ENCODE results near the gene PLXNA4.

Gene PLXNA4

DNA sequence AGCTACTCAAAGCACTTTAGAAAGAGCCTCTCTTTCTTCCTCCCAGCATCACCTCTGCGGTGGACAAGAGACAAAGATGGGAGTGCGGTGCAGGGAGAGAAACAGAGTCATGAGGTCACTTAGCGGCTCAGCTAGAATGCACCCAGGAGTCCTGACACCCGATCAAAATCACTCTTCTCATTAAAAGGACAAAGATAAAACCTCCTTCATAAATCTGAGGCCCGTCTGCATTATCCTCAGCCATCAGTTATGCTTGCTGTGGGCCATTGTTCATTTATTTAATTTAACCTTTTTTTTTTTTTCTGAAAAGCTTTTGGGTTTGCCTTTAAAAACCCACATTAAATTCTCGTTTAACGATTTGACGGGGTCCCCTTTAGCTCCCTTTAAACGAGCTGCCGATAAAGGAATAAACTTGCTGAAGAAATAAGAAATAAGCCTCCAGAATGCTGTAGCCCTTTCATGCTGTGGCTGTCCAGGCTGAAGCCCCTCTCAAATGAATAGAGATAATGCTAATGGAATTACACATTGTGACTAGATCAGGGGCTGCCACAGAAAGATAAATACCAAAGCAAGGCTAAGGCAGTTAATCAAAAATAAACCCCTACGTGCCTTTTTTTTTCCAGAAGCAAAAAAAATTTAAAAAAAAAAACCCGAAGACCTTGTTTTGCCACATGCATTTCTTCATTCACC lies 16.1 kb upstream of the PLXNA4 start:
- no peak for DNase-seq

GRCh38 chr7:132590162-132590561 lies 13.9 kb upstream of the PLXNA4 start:
- DNase-seq: no peak

GRCh38 chr7:132588596-132588995 lies 12.3 kb upstream of the PLXNA4 start:
- no peak for DNase-seq

DNA sequence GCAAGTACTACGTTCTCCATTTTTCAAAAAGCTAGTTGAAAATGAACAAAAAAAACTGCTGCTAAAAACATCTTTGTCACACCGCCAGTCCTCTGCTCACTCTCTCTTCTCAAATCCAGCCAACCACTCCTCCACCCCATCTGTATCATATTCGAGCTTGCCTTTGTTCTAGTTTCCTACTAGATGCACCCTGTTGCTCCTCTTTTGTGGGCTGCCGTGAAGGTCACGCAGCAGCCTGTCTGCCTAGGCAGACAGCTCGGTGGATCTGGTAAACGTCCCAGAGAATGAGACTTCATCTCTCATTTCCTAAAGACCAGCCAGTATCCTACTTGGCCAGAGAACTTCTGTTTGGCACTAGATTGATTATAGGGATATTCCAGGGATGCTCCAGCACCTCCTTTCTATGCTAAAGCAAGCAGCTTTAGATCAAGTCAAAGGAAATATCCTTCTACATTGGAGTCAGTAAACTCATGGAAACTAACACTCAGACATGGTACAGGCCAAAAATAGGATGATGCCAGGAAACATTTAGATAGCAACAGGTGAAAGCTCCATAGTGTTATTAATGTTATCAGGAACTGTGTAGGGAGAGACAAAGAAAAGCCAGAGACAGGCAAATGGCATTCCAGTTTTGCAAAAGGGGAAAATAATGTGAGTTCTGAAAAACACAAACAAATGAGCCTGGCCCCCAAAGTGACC lies 8.7 kb upstream of the PLXNA4 start:
- no peak for DNase-seq

DNA sequence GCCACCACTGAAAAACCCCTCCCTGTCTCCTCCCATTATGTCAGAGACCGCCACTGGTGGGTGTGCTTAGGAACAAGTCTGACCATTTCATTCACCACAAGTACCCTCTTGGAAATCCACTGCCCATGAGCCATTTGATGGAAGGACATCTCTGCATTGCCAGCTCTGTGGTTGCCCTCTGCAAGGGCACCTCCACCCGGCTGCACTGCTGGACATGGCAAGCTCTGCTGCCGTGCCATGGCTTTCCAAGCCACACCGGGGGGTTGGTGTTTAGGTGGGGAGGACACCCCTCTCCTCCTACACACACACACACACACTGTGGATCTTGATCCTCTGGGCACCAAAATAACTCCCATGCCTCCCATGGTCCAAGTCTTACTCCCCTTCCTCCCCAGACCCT lies 5.2 kb upstream of the PLXNA4 start:
- DNase-seq: no peak

DNA sequence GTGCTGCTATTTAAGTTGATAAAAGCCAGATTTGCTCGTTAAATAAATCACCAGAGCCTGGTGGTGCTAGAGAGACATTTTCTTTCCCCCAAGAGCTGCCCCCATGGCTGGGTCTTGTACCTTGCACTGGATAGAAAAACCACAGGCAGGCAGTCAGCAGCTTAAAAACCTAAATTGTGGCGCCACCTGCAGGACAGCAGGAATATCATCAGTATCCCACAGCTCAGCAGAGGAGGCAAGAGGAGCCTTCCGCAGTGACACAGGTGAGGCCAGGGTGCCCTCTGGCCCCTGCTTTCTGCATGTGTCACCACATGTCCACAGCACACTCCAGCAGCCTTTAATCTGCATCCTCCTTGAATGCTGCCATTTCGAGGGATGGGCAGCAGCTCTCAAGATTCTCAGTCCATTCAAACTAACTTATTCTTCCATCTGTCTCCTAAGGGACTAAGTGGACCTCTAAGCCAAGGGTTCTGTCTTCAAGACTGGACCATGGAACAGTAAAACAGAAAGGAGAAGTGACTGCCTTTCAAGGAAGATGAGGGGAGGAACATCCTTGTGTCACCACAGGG lies 4.5 kb upstream of the PLXNA4 start:
- DNase-seq: peak; percentile 34 to 51

GRCh38 chr7:132580277-132580676 lies 4.0 kb upstream of the PLXNA4 start:
- no peak for DNase-seq

DNA sequence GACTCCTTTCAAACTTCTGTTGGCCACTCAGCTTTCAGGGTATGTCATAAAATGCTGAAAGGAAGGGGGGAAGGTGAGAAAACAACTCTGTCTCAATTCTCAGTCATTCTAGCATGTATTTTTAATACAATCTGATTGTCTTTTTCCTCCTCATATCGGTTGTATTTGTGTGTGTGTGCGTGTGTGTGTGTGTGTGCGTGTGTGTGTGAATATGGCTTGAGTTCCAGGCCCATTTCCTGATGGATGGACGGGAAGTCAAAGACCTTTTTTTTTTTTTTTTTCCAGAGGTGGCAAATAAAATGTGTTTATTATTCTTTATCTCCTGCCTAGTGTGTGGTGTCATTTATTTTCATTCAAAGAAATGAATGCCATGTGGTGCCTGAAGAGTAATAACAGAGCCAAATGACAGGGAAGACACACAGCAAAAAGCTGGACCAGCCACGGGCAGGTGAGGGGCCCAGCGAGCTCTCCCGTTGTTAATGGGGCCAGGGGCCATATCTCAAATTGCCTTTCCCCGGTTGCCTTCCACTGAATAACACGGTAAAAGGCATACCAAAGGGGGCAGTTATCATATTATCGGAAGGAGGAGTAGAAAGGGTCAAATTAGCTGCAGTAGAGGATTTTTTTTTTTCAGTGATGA lies 3.1 kb upstream of the PLXNA4 start:
- no peak for DNase-seq

DNA sequence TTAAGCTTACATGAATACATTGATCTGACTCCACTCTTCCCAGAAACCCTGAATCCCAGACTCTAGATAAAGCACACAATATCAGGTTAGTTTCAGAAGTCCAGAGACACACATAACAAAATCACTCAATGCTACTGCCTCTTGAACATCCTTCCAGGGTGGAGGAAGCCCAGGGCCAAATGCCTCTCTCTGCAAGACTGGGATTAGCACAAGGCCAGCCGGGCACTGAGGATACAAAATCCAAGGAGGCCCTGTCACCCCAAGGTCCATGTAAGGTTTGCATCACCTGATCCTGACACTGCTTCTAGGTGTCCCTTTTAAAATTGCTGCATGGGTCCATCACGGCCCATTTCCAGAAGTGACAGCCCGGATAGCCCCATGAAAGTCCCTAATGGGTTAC lies 2.6 kb upstream of the PLXNA4 start:
- no peak for DNase-seq

DNA sequence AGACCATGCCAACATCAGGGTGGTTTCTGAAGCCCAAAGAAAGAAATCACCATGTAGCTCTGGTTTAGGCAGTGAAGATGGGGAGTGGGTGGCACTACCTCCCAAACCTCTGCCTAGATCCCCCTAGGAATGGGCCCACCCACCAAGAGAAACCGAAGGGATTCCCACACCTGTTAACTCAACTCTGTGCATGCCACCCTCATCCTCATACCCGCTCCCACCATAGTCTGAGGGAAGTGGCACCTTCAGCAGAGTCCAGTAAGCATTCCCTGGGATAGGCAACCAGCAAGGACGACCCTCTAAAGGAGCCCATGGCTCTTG lies 1.7 kb upstream of the PLXNA4 start:
- DNase-seq: no peak

DNA sequence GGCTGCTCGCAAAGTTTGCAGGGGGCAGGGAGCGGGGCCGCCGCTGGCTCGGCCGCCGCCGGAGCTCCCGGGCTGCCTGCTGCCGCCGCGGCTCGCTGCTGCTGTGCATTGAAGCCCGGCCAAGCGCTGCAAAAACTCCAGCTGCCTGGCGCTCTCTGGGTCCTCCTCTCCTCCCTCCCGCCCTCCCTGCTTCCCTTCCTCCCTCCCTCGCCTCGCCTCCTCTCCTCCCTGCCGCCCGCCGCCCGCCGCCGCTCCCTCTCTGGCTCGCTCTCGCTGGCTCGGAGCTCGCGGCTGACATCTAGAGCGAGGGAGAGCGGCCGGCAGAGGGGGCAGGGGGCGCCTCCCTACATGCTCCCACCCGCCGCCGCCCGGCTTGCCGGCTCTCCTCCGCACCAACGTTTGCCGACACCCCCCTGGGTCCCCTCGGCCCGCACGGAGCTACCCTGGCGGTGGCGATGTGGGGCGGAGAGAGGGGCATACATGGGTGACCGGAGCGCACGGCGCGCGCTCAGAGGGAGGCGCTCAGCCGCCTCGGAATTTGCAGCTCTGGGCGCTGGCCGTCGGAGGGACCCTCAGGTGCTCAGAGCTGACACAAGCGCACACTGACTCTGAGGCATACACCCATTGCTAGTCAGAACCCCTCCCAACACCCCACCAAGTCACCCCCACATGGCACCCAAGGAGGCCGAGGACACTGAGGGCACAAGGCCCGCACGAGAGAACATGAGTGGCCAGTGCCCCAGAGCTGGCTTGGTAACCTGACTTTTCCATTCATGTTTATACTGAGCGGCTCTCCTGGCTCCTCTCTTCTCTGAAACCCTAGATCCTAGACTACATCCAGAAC lies 1.2 kb upstream of the PLXNA4 start:
- DNase-seq: no peak

- no peak for DNase-seq
These were observed 433 bp upstream of the PLXNA4 start for GRCh38 chr7:132576721-132577085.

GRCh38 chr7:132575419-132575981 lies 770 bp downstream of the PLXNA4 start:
- DNase-seq: peak in 1 of 2 experiments; percentile 13

- DNase-seq: no peak
These were observed 2.0 kb downstream of the PLXNA4 start for GRCh38 chr7:132574223-132574622.

DNA sequence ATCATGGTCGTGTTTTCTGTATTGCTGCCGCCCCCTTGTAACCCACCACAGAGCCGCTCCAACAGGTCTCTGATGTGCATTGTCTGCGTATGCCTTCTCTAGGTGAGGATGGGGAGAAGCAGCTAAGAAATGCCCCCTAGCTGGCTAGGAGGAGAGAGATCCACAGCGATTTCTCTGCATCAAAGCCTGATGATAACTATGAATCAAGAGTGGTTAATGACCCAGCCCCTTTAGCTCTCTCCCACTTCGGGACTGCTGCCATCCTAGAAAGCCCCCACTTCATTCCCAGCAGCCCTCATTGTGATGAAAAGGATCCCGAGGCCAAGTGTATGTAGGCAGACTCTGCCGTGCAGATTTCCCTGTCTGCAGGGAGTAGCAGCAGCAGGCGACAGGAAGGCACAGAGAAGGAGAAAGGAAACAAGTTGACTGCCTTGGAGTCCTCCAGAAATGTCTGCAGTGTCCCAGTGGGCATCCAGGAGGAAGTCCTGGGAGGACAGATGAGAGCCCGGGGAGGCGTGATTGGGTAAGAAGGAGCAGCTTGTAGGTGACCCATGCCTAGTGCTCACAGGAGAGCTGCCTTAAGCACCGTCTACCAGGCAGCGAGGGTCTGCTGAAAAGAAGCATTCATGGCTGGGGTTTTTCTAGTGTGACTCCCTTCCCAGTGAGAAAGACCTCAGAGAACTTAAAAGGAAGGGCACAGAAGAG lies 2.9 kb downstream of the PLXNA4 start:
- no peak for DNase-seq

DNA sequence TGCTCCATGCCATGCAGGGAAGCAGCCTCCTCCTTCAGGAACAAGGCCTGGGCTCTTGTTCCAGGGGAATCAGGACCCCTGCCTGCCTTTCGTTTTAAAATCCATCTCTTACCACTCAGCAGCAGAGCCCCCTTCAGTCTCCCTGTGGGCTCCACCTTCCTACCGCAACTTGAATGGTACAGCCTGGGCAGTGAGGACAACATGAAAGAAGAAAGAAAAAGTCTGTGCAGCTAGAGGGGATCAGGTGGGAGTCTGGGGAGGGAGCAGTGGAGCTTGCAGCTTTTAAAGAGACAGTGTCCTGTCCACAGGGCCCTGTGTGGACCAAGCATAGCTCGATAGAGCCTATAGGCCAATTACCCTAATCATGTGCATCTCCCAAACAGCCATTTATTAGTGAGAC lies 3.7 kb downstream of the PLXNA4 start:
- DNase-seq: no peak

DNA sequence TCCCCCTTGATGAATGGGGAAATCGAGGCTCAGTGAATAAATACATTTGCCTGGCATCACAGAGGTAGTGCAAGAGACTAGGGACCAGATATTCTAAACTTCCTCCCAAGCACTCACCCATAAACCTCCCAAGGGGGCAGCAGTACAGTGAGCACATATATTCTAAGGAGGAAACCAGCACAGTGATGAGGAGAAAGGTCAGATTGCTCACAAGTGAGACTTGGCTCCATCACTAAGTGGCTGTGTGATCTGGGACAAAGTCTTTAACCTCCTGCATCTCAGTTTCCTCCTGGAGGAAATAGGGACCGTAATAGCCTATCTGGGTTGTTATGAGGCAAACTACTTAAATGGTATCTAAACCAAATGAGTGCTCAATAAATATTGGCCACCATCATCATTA lies 4.3 kb downstream of the PLXNA4 start:
- no peak for DNase-seq

GRCh38 chr7:132569884-132570614 lies 6.2 kb downstream of the PLXNA4 start:
- no peak for DNase-seq

- no peak for DNase-seq
These were observed 7.3 kb downstream of the PLXNA4 start for GRCh38 chr7:132568962-132569361.

GRCh38 chr7:132565885-132566284 lies 10.4 kb downstream of the PLXNA4 start:
- DNase-seq: no peak

DNA sequence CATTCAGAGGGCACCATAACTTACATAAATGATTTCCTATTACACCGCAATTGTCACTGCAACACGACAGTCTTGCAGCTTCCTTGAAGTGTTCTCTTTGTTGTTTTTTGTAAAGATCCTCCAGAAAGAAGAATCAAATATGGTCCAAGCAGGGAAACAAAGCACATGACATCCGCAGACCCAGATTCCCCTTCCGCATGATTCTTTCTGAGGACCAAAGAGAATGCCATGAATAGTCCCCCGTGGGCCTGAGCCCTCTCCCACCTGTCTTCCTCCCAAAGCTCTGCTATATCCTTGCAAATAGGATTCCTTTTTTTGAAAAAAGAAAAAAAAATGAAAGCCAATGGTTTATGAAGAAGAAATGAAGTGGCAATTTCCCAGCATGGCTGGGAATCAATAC lies 10.8 kb downstream of the PLXNA4 start:
- DNase-seq: no peak

GRCh38 chr7:132564849-132565248 lies 11.4 kb downstream of the PLXNA4 start:
- DNase-seq: no peak

Data from NCI-H1930 (cell line).